Measurements from ENCODE around the gene CMSS1.

Gene CMSS1

DNA sequence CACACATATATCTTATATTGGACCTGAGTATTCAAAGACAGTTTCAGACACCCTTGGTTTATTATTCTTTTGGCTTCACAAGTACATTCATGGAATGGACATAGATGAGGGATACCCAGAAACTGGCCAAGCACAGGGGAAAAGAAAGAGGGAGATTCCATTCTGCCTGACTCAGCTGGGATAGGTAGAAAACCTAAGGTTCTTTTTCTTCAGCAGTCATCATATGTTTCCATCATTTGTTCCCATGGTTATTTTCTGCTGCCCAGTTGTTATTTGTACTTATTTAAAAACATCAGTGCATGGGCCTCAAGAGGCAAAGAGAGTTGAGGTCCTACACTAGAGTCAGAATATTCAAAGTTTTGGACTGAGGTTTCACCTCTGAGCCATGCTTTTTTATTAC is 204.8 kb downstream of the CMSS1 start:
- DNase-seq (ENCODE audit: low read depth in 1 of 2, low spot score in 1 of 2), result no peak

DNA sequence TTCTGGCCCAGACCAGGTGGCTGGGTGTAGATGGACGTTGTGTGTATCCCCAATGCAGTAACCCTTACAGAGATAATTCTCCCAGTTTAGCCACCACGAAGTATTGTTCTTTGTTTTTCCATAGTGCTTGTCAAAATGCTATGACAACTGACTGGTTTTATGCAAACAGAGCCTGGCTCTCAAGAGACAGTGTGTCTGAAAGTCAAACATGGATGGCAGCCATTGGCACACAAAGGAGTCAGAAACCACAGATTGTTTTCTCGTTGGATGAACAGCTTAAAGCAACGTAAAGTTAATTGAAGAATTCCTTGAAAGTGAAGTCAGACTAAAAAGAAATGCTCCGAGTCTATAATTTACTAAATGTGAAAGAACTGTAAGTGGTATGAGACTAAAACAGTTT is 205.5 kb downstream of the CMSS1 start:
- no peak for DNase-seq (ENCODE audit: low read depth in 1 of 2, low spot score in 1 of 2)

- no peak for DNase-seq (ENCODE audit: low read depth in 1 of 2, low spot score in 1 of 2)
Observed at GRCh38 chr3:100023595-100023994, 205.9 kb downstream of the CMSS1 start.

GRCh38 chr3:100024520-100025303 is 207.1 kb downstream of the CMSS1 start:
- DNase-seq (ENCODE audit: low read depth in 1 of 2, low spot score in 1 of 2), result no peak

- DNase-seq (ENCODE audit: low read depth in 1 of 2, low spot score in 1 of 2), result no peak
Observed at GRCh38 chr3:100027321-100027720, 209.7 kb downstream of the CMSS1 start.

DNA sequence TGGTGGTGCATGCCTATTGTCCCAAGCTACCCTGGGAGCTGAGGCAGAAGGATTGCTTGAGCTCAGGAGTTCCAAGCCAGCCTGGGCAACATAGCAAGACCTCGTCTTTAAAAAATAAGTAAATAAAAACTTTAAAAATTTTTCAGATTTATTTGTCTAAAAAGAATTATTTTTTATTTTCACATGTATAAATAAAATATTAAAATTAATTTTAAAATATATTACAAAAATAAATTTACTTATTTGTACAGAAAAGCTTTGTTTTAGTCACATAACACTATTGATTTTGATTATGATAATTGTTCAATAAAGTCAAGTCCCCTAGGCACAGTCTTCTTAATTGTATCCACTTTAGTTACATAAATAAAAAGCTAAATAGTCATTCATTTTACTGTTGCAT is 211.4 kb downstream of the CMSS1 start:
- no peak for DNase-seq (ENCODE audit: low read depth in 1 of 2, low spot score in 1 of 2)

DNA sequence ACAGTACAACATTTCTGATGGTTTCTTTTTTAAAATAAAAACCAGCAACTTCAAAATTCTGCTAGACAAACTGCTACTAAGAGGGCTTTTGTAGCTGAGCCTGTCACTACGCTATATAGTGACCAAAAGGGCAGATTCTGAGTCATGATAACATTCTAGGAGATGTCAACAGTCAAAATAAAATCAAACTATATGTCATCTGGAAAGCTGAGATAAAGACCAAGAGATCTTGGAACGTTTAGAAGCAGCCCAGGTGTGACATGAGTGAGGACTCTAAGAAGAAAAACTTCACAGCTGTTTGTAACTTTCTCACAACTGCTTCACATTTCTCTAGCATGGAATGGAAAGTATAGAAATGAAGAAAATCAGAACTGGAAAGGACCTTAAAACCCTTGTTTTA is 212.0 kb downstream of the CMSS1 start:
- no peak for DNase-seq (ENCODE audit: low read depth in 1 of 2, low spot score in 1 of 2)

- DNase-seq (ENCODE audit: low read depth in 1 of 2, low spot score in 1 of 2), result no peak
Observed at GRCh38 chr3:100030346-100030745, 212.7 kb downstream of the CMSS1 start.

- DNase-seq (ENCODE audit: low read depth in 1 of 2, low spot score in 1 of 2), result no peak
Observed at GRCh38 chr3:100030914-100031425, 213.3 kb downstream of the CMSS1 start.

DNA sequence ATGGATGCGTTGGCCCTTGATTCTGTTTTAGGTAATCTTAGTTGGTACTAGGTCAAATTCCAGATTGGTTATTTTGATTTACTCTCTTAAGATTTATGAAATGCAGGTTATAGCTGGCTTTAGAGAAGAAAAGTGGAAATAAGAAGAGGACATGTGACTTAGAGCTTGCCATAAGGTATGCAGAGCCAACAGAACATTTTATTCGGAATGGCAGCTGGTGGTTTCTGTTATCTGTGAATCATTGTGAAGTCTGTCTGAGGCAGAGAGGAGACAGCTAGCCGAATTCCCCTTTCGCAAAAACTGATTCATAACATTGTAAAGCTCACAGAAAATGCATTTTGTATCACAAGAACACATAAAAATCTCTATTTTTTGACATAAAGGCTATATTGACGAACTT is 214.6 kb downstream of the CMSS1 start:
- DNase-seq (ENCODE audit: low read depth in 1 of 2, low spot score in 1 of 2), result no peak

DNA sequence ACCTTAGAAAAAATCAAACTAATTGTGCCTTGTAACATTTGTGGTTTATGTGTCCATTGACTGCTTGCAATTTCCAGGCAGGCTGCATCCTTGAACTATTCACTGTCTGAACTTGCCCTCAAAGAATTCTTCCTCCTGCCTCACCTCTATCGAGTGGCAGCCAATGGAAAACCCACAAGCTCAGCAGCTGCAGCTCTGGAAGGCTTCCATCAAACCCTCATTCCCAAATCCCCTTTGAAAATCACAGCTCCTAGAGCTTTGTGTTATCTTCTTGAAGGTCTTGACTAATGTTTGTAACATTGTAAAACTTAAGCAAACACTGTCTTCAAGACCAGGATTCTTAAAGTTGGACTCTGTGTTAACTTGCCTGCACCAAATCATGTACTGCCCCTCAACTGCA is 215.5 kb downstream of the CMSS1 start:
- no peak for DNase-seq (ENCODE audit: low read depth in 1 of 2, low spot score in 1 of 2)

DNA sequence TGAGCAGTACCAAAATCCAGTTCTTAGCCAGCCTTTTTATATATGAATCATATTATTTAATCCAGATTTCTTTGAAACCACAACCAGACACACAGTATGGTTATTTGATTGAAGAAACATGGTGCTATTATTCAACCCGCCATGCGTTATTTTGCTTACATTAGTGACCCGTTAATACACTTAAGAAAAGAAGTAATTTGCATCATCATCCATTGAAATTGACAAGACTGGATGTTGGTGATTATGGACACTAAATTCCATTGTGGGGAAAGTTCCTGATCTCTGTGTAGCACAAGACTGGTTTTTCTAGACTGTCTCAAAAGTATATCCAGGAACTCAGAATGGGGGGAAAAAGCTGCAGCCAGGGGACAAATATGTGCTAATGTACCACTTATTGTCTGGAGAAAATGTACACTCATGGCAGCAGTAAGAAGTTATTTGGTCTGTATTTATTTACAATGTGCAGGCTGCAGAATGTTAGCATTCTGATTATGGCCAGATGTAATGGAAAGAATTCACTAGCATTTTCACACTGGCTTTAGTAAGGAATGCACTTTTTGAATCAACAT is 216.3 kb downstream of the CMSS1 start:
- no peak for DNase-seq (ENCODE audit: low read depth in 1 of 2, low spot score in 1 of 2)

DNA sequence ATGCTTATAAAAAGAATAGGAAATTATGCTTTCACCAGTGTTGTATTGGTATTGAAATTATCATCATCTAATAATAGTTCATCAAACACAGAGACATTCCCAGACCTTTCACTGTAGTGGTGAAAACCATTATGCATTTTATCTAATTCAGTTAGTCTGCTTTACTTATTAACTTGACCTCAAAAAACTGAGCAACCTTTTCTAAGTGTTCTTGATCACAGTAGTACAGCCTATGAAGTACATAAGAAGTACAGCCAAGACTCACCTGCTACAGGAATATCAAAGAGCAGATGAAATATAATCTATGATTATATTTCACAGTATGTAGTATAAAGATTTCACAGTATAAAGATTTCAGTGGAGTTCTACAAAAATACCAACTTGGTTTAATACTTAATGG is 221.4 kb downstream of the CMSS1 start:
- no peak for DNase-seq (ENCODE audit: low read depth in 1 of 2, low spot score in 1 of 2)

GRCh38 chr3:100040451-100041225 is 223.0 kb downstream of the CMSS1 start:
- DNase-seq (ENCODE audit: low read depth in 1 of 2, low spot score in 1 of 2), result no peak

DNA sequence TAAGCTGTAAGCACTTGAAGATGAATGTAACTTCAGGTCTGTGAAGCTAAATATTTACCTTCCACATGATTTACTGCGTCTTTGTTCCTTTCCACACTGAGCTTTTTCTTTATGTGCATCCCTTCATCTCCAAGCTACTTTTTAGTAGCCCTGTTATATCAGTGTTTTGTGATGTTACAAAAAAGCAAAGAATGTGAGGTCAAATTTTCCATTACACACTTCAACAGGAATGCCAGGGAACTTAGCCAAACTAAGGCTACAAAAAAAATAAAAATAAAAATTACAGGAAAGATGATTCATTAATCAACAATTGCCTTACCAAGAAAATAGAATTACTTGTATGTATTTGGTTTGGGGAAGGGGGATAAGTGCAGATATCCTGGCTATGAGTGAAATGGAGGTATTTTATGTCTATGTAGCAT is 223.7 kb downstream of the CMSS1 start:
- no peak for DNase-seq (ENCODE audit: low read depth in 1 of 2, low spot score in 1 of 2)

- DNase-seq (ENCODE audit: low read depth in 1 of 2, low spot score in 1 of 2), result no peak
Observed at GRCh38 chr3:100042166-100042981, 224.7 kb downstream of the CMSS1 start.

DNA sequence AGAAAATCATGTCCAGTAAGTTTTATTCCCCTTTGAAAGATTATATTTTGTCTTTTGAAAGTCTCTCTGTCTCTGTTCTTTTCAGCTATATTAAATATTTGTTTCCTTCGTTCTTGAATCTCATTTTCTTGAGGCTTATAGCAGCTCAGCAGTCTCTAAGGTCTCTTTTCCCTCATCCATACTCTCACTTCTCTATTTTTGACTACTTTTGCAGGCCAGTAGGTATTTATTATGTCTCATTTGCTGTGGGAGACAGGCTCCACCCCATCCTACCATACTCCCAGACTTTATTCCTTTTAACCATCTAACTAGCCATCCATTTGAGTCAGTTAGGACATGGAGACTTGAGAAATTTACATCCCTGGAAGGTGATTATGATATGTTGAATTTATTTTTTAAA is 225.6 kb downstream of the CMSS1 start:
- DNase-seq (ENCODE audit: low read depth in 1 of 2, low spot score in 1 of 2), result no peak

DNA sequence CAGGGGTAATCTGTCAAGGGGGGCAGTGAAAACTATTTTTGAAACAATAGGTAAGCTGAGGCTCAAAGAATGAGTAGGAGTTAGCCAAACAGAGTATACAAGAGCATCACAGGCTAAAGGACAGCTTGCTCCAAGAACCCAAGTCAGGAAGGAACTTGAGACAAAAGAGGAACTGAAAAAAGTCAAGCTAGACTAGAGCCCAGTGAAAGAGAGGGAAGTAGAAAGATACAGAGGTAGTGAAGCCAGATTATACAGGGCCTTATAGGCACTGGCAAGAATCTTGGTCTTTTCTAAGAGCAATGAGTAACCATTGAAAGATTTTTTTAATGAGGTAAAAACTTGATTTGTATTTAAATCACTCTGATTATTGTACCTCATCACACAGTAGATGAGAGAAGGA is 226.7 kb downstream of the CMSS1 start:
- DNase-seq (ENCODE audit: low read depth in 1 of 2, low spot score in 1 of 2), result no peak

DNA sequence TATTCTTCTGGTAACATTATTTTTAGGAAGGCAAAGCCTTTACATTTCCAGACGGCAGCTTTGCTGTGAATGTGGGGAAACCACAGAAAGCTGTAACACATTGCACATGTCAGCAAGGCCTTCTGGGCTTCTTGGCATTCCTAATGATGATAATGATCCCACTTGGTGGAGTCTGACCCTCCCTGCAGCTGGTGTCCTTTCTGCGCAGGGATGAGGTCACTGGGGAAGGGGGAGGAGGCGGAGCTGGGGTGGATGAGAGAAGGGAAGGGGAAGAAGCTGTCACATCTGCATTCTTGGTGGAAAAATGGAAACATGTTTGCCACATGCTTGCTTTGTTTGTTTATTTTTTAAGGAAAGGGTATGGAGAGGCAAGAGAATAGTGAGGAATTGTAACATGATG is 228.0 kb downstream of the CMSS1 start:
- DNase-seq (ENCODE audit: low read depth in 1 of 2, low spot score in 1 of 2), result no peak

- no peak for DNase-seq (ENCODE audit: low read depth in 1 of 2, low spot score in 1 of 2)
Observed at GRCh38 chr3:100046986-100047385, 229.3 kb downstream of the CMSS1 start.

DNA sequence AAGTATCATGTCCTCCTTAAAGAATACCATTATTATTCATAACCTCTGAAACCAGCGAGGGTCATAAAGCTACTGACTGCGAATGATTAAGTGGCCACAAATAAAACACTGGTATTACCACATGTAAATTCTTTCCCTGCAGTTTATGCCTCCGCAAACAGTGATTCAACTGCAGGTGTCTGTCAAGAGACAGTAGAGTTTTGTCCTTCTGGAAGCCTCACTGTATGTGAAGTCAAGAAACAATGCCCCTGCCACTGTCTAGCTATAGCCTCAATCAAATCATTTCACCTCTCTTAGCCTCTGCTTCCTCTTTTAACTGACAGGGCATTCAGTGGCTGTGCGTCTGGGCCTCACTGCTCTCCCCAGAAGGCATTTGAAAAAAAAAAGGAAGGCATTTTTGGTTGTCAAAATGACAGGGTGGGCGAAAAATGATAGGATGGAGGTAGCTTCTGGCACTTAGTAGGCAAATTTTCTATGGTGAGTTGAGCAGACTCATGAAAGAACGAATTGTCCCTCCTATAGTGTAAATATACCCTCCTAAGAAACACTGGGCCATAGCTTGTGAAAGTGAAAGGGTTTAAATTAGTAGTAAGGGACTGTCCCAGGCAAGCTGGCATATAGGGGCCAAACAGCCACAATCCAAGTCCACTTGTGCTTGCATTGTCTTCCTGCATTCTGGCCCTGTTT is 229.9 kb downstream of the CMSS1 start:
- no peak for DNase-seq (ENCODE audit: low read depth in 1 of 2, low spot score in 1 of 2)

Data from activated T-helper 1 cell treated with anti-CD3 and anti-CD28 coated beads, Interleukin-2, amount 50 U/mL, for 16 hours (primary cell).